GM19238 (cell line): Measurements from ENCODE around the gene PANK4.
"Not testable (repeated sequence)": the region's sequence is repeated elsewhere in the genome, so short reads cannot be mapped to it uniquely, and the experiment has no call there.

ENCODE experiments used
- DNase-seq: peaks from one replicate; pipeline ENCODE4 v3.0.0; 2011; ENCODE audit warnings: low spot score; ENCODE audit not compliant: insufficient read length

The PANK4 gene

DNA sequence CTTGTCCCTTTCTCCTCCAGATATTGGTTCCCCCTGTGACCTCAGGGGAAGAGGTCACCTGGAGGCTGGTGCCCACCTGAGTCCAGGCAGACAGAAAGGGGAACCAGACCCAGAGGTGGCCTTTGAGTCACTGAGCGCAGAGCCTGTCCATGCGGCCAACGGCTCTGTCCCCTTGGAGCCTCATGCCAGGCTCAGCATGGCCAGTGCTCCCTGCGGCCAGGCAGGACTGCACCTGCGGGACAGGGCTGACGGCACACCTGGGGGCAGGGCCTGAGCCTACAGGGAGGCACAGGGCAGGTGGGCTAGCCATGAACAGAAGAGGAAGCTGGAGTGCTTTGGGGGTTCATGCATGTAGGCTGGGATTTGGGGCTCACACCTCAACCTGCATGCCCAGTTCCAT, 32.5 kb upstream of the PANK4 start:
- DNase-seq, result no peak

DNA sequence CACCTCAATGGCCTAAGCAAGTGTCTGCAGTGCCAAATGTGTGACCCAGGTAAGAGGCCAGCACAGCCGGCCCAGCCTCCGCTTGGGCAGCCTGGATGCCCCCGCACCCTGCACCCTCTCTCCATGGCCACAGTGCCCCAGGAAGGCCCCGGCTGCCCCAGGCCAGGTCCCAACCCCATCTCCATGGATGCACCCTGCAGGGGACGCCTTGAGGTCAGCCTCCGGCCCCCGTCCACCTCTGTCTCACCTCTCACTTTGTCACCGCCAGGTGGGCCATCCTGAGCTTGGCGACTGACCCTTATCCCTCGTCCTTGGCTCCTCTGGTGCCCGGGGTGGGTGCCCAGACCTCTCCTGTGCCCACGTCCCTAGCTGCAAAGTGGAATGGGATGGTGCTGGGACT, 32.0 kb upstream of the PANK4 start:
- no peak for DNase-seq

DNA sequence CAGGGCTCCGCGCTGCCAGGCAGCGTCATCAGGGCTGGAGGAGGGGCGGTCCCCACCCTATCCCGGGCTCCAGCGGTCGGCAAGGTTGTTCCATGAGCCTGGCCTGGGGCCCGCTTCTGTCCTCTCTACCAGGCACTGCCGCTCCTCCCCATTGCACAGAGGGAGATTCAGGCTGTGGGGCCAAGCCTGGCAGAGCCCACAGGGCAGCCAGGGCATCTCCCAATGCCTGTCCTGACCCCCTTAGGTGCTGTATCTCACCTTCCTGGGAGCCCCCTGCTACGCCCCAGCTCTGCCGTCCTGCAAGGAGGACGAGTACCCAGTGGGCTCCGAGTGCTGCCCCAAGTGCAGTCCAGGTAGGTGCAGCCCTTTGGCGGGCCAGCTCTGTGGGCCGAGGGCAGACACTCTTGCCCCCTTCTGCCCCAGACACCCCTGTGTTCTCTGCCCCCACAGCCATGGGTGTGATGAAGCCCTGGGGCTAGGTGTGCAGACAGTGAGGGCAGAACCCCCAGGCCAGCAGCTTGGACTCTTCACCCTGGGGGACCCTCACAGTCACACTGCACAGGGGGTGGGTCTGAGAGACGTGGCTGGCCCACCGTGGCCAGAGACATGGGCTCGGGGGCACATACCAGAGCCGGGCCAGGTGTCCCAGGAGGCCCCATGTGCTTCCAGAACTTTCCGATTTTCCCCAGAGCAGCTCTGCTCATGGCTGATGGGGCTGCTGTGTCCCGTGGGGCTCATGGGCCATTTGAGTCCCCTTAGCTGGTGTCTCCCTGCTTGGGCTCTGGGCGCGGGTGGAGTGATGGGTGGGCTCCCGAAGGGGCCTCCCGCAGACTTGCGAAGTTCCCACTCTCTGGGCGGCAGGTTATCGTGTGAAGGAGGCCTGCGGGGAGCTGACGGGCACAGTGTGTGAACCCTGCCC, 31.3 kb upstream of the PANK4 start:
- DNase-seq, result no peak

DNA sequence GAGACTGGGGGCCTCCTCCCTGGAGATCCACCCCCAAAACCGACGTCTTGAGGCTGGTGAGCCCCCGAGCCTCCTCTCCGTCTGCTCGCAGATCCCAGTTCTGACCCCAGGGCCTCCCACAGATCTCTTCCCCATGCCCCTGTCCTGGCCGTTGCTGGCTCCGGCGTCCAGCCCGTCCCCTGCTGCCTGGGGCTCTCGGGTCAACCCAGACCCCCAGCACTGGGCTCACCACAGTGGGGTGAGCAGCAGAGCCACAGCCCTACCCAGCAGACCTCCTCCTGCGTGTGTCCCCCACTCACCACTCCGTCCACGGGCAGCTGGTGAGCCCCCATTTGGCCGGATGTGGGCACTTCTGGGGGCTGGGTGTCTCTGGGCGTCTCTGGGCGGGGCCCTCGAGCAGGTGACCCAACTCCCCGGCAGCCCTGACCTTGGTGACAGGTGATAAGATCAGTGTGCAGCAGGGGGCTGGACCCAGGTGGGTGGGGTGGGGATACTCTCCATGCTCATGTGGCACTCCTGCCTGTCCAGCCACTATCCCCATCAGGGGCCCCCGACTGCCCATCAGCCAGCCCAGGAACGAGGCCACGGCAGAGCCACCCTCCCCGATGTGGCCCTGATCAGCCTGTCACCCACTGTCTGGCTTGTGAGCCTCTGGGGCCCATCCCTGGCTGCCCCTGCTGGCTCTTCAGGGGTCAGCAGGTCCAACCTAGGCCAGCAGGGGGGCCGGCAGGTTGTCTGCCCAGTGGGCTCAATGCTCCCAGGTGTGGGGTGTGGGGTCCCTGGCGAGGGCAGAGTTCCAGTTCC, 30.5 kb upstream of the PANK4 start:
- DNase-seq, result peak; percentile 81

DNA sequence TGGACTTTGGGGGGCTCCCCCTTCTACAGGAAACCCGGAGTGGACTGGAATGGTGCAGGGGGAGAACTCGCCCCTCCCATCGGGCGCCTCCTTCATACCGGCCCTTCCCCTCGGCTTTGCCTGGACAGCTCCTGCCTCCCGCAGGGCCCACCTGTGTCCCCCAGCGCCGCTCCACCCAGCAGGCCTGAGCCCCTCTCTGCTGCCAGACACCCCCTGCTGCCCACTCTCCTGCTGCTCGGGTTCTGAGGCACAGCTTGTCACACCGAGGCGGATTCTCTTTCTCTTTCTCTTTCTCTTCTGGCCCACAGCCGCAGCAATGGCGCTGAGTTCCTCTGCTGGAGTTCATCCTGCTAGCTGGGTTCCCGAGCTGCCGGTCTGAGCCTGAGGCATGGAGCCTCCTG, 29.9 kb upstream of the PANK4 start, which contains the start of gene TNFRSF14:
TNFRSF14 (plus strand) TSS at position 95 of the 401 bp plus-strand sequence; CDS start at position 389, 294 bp downstream.
- peak; percentile 96 for DNase-seq

DNA sequence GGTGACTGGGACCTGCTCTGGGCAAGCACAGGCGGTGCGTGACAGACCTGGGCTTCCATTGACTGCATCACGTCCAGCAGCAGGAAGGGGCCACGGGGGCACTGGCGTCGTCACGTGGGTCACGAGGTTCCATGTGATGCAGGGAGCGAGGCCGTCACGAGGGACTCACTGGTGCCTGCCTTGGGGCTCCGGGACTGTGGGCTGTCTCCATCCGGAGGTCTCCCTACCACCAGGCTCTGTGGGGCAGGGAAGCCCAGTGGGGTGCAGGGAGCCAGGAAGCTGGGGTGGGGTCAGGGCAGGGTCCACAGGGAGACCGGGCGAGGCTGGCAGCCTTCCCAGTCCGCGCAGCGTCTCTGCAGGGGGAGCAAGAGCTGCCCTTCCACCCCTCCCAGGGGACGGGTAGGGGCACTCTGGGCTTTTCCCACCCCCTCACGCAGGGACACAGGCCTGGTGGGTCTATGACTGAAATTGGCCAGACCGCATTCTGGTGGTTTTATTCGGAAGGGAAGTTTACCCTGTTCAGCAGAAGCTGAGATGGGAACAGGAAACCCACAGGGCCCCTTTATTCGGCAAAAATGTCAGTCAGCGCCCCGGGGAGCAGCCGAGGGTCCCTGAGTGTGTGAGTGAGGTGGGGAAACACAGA, 29.4 kb upstream of the PANK4 start:
- DNase-seq, result peak; percentile 74

DNA sequence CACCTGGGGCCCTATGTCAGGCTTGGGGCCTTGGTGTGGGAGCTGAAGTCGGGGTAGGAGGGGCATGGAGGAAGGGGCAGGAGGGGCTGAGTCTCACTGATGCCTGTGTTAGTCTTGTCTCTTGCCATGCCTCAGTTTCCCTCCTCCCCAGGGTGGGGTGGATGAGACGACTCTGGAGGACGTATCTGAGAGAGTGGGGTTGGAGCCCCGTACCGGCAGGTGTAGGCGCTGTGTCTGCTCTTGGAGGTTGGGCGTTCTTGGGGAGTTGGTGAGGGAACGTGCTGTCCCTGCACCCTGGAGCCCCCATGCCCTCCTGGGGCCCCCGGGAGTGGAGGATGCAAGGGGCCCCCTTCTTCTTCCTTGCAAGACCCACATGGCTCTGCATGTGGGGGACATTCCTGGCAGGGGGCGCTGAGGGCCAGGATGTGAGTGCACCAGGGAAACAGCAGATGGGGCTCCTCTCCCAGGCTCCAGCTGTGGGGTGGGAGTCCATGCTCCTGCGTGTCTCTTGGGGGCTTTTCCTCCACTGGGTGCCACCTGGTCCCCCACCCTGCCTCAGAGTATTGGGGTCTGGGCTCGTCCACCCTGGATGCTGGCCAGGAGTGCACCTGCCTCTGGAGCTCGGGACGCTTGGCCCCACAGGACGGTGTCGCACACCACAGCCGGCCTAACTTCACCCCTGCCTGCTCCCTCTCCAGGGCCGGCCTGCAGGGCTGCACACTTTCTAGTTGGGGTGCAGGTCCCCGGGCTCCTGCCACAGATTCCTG, 28.4 kb upstream of the PANK4 start:
- no peak for DNase-seq

DNA sequence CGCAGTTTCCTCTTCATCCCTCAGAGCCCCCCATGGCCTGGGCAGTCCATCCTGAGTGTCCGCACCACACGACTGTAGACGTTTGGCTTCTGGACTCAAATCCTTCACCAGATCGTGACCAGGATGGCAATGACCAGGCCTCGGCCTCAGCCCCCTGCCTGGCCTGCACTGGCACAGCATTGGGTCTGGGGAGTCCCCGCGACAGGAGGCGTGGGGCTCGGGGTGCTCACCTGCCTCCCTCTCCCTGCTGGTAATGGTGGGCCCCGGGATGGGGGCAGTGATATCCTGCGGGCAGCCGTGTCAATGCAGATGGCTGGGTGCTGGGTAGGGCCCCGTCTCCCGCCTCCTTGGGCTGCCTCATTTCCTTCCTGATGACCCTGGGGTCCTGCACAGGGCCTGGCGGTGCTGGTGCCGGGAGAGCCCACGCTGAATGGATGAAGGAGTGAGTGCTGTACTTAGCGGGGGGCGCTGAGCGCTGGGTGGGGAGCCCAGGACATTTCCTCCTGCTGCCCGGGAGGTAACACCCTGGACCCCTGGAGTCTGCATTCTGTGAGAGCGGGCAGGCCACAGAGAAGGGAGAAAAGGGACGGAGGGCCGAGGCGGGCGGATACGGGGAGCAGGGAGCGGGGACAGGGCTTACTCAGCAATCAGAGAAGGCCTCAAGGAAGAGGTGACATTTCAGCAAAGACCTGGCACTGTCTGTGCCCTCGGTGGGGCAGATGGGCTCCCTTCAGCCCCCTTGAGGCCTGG, 27.6 kb upstream of the PANK4 start:
- DNase-seq, result no peak

DNA sequence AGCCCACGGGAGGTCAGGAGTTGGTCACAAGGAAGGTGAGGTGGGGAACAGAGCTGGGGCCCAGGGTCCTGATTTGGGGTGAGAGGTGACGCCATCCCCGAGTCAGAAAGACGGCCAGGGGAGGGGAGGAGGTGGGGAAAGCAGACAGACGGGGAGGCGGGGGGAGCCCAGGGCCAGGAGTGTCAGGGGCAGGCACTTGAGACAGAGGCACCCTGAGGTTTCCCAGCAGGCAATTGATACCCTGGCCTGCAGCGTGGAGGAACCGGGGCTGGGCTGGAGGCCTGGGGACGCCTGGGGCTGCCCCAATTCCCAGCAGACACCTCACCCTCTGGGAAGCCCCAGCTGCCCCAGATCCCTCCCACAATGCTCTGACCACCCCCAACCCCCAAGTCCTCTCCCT, 26.7 kb upstream of the PANK4 start:
- not testable (repeated sequence) for DNase-seq

DNA sequence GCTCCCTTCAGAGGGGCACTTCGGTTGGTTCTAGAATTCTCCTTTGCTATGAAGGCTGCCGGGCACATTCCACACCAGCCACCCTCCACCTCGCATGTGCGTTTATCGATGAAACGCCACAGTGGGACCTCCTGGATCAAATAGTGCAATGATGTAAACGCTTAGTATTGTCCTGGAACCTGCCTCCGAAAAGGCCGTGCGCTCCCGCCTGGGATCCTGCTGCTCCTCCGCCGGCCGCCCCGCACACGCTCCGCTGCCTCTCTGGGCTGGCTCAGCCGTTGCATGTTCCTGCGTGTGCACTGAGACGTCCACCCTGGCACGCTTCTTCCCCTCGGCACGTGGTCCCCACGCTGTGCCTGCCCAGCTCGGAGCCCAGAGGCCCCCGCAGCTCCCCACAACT, 25.8 kb upstream of the PANK4 start:
- DNase-seq, result no peak

DNA sequence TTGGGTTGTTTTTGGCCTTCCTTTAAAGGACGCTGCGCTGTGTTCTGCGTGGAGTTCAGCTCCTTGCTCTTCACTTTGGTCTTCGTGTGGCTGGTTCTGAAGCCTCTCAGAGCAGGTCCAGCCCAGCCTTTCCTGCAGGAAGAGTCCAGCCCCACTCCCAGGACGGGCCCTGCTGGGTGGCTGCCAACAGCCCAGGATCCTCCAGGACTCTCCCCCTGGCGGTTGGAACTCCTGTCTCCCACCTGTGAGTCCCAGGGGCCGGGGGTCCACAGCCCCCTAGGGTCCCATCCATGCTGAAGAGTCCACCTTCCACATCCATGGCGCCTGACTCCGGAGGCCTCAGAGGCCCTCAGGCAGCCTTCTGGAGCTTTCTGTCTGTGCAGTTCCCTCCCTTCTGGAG, 25.1 kb upstream of the PANK4 start:
- not testable (repeated sequence) for DNase-seq

DNA sequence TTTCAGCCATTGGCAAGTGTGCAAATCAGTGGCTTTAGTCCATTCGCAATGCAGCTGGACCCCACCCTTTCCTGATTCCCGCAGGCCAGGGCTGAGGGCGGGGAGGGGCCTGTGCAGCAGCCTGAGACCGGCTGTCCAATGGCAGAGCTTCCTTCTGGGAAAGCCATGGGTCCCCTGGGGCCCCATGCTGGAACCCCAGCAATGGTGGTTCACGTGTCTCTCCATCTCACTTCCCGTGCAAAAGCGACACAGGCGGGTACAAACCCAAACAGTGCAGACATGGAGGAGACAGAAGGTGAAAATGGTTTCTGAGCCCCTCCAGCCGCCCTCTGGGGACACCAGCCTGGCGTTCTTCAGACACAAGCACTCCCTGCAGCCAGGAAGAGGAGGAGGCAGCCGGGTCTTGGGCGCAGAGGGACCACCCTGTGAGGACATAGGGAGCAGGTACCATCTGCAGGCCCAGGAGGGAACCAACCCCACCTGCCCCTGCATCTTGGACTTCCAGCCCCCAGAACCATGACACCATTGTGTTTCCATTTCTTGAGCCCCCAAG, 24.0 kb upstream of the PANK4 start:
- DNase-seq, result not testable (repeated sequence)

DNA sequence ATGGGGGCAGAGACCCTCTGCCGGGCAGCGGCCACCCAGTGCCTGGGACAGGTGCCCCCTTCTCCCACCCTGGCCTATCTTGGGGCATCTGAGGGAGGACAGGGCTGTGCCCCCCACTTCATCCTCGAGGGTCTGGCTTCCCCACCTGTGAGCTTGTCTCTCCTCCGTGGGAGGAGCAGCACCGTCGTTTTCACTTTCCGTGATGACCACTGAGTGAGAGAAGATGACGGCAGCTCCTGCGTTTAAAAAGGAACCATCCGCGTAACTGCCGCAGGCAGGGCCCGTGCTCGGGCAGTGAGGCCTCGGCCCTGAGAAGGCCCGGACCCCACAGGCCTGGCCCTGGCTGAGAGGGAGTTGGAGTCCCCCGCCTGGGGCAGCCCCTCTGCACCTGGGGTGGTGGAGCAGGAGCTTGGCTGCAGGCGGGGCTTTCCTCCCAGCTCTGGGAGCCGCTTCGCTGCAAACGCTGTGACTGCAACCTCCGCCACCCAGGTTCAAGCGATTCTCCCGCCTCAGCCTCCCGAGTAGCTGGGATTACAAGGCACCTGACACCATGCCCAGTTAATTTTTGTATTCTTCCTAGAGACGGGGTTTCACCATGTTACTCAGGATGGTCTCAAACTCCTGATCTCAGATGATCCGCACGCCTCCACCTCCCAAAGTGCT, 23.1 kb upstream of the PANK4 start:
- not testable (repeated sequence) for DNase-seq

DNA sequence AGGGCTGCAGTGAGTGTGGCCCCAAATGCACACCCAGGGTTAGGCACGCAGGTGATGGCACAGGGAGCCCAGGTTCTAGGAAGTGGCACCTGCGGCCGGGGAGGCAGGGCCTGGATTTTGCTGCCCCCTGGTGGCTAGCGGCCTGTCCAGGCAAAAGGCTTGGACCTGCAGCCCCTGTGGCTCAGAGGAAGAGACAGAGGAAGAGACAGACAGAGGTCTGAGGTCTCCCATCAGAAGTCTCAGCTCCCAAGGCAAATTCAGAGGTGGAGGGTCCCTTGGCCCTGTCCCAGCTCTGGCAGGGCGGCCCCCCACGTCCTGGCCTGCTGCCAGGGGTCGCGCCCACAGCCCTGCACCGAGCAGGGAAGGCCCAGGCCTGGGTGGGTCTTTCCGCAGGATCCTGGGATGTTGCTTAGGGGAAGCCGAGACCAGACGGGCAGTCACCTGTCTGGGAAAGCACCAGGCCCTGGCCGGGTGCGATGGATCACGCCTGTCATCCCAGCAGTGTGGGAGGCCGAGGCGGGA, 21.7 kb upstream of the PANK4 start:
- DNase-seq, result peak; percentile 81

DNA sequence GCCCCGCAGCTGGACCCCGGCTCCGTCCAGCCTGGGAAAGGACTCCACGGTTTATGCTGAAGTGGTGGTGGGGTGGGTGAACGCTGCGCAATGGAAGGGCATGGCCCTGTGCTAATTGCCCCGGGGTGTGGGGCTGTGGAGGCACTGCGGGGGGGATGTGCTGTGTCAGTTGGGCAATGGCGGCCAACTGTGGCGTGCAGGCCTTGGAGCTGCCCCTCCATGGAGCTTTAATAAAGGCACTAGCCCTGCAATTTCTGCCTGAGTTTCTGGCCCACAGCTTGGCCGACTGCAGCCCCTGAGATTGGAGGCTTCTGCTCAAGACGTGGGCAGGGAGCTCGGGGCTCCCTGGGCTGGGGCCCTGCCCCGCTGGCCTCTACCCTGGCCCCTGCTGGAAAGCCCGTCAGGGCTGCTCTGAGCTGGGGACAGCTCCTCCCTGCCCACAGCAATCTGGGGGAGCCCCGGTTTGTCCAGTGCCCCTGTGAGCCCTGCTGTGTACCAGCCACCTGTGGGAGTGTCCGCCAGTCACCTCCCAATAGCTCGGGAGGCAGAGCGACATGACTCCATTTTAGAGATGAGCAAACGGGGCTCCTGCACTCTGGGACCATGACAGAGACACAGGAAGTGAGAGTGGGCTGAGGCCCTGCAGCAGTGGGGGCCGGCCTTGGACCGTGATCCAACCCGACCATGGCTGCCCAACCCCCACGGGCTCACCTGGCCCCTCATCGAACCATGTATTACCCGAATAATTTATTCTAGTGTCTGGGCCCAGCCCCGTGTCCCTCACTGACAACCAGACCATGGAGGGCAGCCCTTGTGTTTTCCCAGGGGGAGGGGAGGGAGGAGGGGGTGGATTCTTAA, 21.0 kb upstream of the PANK4 start:
- peak; percentile 66 for DNase-seq

DNA sequence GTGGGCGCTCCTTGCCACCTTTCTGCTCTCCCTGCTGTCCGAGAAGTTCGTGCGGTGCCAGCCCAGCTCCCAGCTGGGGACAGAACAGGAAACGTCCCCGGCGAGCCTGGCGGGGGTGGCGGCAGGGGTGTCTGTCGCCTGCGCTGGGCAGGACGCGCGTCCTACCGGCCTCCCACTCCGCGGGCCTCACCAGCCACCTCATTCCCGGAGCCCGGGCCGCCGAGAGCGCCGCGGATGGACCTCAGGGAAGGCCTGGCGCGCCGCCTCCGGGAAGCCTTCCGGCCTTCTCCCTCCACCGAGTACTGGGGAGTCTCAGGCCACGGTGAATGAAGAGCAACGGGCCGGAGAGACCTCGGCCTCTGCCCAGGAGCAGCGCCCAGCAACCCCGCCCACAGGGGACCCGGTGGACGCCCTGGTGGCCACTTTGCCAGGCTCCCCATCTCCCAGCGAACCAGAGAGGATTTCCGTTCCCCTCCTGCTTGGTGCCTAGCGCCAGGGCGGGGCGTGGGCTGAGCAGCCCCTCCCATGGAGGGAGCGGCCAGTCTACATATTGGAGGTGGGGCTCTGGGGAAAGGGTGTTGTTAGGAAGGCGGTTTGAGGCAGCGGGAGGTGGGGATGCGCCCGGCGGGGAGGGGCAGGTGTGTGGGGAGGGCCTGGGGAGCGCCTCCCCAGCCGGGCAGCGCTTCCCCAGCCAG, 20.3 kb upstream of the PANK4 start:
- DNase-seq, result peak; percentile 89

DNA sequence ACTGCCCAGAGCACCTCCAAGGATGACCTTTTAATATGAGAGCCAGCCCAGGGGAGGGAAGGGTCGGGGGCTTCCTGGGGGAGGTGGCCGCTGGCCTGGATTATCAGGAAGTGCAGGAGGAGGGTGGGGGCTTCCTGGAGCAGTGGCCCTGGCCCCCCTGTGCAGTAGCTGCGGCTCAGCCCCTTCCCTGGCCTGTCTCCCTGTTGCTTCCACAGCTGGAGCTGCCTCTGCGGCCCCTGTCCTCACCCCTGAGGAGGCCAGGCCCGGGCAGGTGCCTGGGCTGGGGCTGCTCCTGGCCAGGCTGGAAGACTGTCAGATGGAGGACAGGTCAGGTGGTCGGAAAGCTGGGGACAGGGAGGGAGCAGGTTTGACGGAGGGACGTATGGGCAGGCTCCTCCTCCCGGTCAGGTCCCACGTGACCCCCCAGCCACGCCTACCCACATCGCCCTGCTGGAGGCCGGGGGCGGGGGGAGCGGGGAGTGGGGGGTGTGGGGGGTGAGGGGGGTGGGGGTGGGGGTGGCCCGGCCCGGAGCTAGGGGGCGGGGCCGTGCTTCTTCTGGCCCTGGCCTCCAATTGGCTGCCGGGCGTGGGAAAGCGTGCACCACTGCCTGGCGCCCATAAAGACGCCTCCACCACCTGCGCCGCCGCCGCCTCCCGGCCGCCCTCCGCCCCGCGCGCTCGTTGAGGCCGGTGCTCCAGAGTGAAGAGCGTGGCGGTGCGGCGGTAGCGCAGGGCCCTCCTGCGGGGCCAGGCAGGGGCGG, 19.5 kb upstream of the PANK4 start:
- DNase-seq, result peak; percentile 97
